PC-3 (cell line): Measurements from ENCODE around the gene PTCH1.

ENCODE experiments used
- CTCF ChIP-seq: fragments of 300-600 bp; sonication (generic); conservative IDR thresholded peaks from 2 replicates; pipeline ENCODE4 v1.5.1; 2017; ENCODE audit warnings: antibody characterized with exemption, low read depth, mild to moderate bottlenecking, low read length
- EZH2 ChIP-seq: fragments of 300-600 bp; sonication (generic); IDR thresholded peaks from one replicate; pipeline ENCODE4 v1.6.1; 2017; ENCODE audit warnings: antibody characterized with exemption, mild to moderate bottlenecking, low read length; ENCODE audit not compliant: unreplicated experiment
- EZH2phosphoT487 ChIP-seq: fragments of 300-600 bp; sonication (generic); IDR thresholded peaks from 2 replicates; pipeline ENCODE4 v1.6.1; 2018; ENCODE audit warnings: mild to moderate bottlenecking, antibody characterized with exemption, low read length, borderline replicate concordance

DNA sequence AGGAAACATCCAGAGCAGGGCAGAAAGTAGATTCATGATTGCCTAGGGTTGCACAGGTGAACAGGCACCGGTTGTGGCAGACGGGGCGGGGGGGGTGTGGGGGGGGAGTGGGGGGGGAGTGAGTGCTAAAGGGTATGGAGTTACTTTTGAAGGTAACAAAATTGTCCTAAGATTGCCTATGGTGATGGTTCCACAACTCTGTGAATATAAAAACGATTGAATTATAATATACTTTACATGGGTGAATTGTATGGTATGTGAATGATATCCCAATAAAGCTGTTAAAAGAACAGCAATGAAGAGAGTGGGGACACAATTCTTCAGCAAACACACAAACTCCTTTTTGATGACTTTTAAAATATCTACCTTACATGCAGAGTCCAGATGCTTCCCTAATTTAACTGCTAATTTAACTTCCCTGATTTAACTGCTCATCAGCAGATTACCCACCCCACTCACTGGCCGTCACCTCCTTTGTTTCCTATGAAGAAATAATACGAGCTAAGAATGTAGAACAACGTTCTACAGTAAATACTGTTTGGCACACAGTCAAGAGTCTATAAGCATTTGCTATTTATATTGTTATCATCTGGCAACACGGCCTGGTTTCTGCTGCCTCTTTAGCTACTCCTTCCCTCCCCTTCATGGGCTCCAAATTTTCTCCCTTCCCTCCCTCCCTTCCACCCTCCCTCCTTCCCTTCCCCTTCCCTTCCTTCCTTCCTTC lies 83.5 kb downstream of the PTCH1 start:
- TF ChIP-seq CTCF: no peak
- TF ChIP-seq EZH2phosphoT487: no peak
- TF ChIP-seq EZH2: no peak
